Loucy (cell line): ENCODE results near the gene FBXL14.

ENCODE experiments used
- CTCF ChIP-seq: fragments of 200-600 bp; sonication (generic); conservative IDR thresholded peaks from 2 replicates; pipeline ENCODE4 v1.5.1; 2014; ENCODE audit warnings: mild to moderate bottlenecking, antibody characterized with exemption, low read length
- EZH2phosphoT487 ChIP-seq: fragments of 200-600 bp; IDR thresholded peaks from 2 replicates; pipeline ENCODE4 v1.6.1; 2018; ENCODE audit warnings: antibody characterized with exemption, mild to moderate bottlenecking, moderate library complexity, borderline replicate concordance

GRCh38 chr12:1575408-1576401 lies 18.7 kb downstream of the FBXL14 start:
- TF ChIP-seq CTCF (no peak), EZH2phosphoT487 (peak; percentile 89)
